ENCODE data around the gene BAIAP2L2.

DNA sequence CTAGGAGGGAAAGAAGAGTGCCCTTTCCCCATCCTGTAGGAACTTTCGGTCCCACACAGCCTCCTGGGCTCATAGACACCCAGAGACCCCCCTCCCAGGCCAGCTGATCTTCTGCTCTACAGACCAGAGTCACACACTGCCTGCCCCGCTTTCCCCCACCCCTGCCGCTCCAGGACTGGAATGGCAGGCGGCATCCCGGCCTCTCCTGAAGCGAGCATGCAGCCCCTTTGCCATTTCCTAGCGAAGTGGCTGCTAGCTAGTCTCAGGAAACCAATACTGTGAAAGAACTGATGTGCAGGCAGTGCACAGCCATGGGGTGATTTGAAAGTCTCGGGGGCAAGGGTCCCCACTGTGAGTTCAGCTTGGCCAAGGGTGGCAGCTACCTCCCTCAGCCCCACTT is 44.9 kb downstream of the BAIAP2L2 start:
- no peak for TF ChIP-seq SP1 (IDR thresholded peaks at IDR 0.05; ENCODE audit: low read depth, low read length)
- TF ChIP-seq POLR2AphosphoS5 (IDR thresholded peaks at IDR 0.05; ENCODE audit: low read length): no peak
- TF ChIP-seq JUNB (IDR thresholded peaks at IDR 0.05): no peak
- TF ChIP-seq, protein P1, sequence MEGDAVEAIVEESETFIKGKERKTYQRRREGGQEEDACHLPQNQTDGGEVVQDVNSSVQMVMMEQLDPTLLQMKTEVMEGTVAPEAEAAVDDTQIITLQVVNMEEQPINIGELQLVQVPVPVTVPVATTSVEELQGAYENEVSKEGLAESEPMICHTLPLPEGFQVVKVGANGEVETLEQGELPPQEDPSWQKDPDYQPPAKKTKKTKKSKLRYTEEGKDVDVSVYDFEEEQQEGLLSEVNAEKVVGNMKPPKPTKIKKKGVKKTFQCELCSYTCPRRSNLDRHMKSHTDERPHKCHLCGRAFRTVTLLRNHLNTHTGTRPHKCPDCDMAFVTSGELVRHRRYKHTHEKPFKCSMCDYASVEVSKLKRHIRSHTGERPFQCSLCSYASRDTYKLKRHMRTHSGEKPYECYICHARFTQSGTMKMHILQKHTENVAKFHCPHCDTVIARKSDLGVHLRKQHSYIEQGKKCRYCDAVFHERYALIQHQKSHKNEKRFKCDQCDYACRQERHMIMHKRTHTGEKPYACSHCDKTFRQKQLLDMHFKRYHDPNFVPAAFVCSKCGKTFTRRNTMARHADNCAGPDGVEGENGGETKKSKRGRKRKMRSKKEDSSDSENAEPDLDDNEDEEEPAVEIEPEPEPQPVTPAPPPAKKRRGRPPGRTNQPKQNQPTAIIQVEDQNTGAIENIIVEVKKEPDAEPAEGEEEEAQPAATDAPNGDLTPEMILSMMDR (IDR thresholded peaks at IDR 0.05 in 2 of 3, conservative IDR thresholded peaks at IDR 0.05 in 1 of 3; ENCODE audit: control insufficient read depth in 2 of 3, extremely low read depth in 1 of 3, insufficient read depth in 1 of 3, low read depth in 3 of 3, low read length in 3 of 3): no peak

All from GM12878 (cell line).